Testis (tissue), 3 donors: ENCODE results near the gene SDHC. TPM values are rescaled to one million over a fixed set of nuclear protein-coding genes. Genes with fewer than 3 reads are reported as not detected.
A peak's percentile ranks its signal among the peaks of the same experiment; 100 is the strongest.

Experiments
- DNase-seq: peaks from one replicate; pipeline ENCODE4 v3.0.0-alpha.2; 2019
- H3K27ac ChIP-seq, 2 donors: fragments of 200-600 bp; sonication (generic); one replicate each; pipeline ENCODE4 v1.5.1; 2019
- H3K27me3 ChIP-seq: fragments of 200-600 bp; sonication (generic); one replicate; pipeline ENCODE4 v1.5.1; 2019
- H3K36me3 ChIP-seq: fragments of 200-600 bp; sonication (generic); one replicate; pipeline ENCODE4 v1.5.1; 2017; ENCODE audit warnings: low read depth; ENCODE audit errors: missing control alignments
- H3K4me1 ChIP-seq: fragments of 200-600 bp; sonication (generic); one replicate; pipeline ENCODE4 v1.5.1; 2019
- H3K4me3 ChIP-seq, 2 donors: fragments of 200-600 bp; sonication (generic); one replicate each; pipeline ENCODE4 v1.5.1; 2017 to 2019
- H3K9me3 ChIP-seq: fragments of 200-600 bp; sonication (generic); one replicate; pipeline ENCODE4 v1.5.1; 2017
- POLR2A ChIP-seq: fragments of 450-650 bp; IDR thresholded peaks from one replicate; pipeline ENCODE4 v1.6.1; 2017; ENCODE audit warnings: antibody characterized with exemption, mild to moderate bottlenecking, moderate library complexity
- WGBS, 2 donors: methylation state at CpG; one replicate each; pipeline ENCODE4 v1.1.5; 2018; 5-methylcytosine and 5-hydroxymethylcytosine counted together
- intact Hi-C: fragments of 100-400 bp; cut with DNase I; formaldehyde crosslinking; loops from one replicate; pipeline ENCODE4 v1.15.1; 2023; ENCODE audit warnings: low total_unique reads
- polyA plus RNA-seq: library from polyadenylated mRNA; stranded (reverse); fragments of 350-450 nt; fragmentation: Illumina TruSeq; extraction: RNeasy Lipid Tissue Mini Kit (QIAGEN cat#74804); gene quantifications from one replicate; pipeline ENCODE4 v1.2.3, GENCODE V29; 2014; ENCODE audit warnings: low read depth, low replicate concordance; ENCODE audit not compliant: insufficient read depth
- total RNA-seq, 2 donors: library from RNA; depleted of rRNA; stranded (reverse); fragments of >200 nt; gene quantifications; one replicate each; pipeline ENCODE4 v1.2.3, GENCODE V29; 2016
- TF ChIP-seq, protein P1 (sequence below), 3 experiments: fragments of 450-650 bp in 2 of 3; fragments of 200-600 bp in 1 of 3; sonication (generic) in 1 of 3; IDR thresholded peaks; one replicate each; pipeline ENCODE4 v1.5.1; 2016 to 2019; ENCODE audit warnings: antibody characterized with exemption in 3 of 3, mild to moderate bottlenecking in 2 of 3, moderate library complexity in 1 of 3

Gene SDHC
- total and polyA plus RNA-seq, 3 donors from 2014 or later, result 55.3 to 188 (median 84.2) TPM

DNA sequence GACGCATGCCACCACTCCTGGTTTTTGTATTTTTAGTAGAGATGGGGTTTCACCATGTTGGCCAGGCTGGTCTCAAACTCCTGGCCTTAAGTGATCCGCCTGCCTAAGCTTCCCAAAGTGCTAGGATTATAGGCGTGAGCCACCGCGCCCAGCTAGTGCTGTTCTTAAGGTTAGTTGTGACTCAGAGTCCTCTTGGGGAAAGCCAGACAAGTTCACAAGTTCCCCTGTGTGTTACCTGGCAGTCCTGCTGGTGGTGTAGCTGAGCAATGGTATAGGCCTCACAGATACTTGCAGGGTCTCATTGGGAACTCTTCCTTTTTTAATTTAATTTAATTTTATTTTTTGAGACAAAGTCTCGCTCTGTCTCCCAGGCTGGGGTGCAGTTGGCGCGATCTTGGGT is 42.9 kb downstream of the SDHC start:
- intact Hi-C loops, result no loop called here
- Histone ChIP-seq H3K4me3 (no peak overlapping the region), H3K4me1 (no peaks in the 10 kb centered on the region), H3K27ac (no peak overlapping the region), H3K36me3 (no peaks in the 10 kb centered on the region), H3K9me3 (no peaks in the 10 kb centered on the region), H3K27me3 (no peaks in the 10 kb centered on the region)
- DNase-seq, result no peak
- WGBS, 2 donors, result 81 to 96% methylated on average over 8 of the region's 8 CpGs
- TF ChIP-seq, protein P1, sequence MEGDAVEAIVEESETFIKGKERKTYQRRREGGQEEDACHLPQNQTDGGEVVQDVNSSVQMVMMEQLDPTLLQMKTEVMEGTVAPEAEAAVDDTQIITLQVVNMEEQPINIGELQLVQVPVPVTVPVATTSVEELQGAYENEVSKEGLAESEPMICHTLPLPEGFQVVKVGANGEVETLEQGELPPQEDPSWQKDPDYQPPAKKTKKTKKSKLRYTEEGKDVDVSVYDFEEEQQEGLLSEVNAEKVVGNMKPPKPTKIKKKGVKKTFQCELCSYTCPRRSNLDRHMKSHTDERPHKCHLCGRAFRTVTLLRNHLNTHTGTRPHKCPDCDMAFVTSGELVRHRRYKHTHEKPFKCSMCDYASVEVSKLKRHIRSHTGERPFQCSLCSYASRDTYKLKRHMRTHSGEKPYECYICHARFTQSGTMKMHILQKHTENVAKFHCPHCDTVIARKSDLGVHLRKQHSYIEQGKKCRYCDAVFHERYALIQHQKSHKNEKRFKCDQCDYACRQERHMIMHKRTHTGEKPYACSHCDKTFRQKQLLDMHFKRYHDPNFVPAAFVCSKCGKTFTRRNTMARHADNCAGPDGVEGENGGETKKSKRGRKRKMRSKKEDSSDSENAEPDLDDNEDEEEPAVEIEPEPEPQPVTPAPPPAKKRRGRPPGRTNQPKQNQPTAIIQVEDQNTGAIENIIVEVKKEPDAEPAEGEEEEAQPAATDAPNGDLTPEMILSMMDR (IDR thresholded peaks at IDR 0.05), result no peak
- TF ChIP-seq POLR2A, result no peak

DNA sequence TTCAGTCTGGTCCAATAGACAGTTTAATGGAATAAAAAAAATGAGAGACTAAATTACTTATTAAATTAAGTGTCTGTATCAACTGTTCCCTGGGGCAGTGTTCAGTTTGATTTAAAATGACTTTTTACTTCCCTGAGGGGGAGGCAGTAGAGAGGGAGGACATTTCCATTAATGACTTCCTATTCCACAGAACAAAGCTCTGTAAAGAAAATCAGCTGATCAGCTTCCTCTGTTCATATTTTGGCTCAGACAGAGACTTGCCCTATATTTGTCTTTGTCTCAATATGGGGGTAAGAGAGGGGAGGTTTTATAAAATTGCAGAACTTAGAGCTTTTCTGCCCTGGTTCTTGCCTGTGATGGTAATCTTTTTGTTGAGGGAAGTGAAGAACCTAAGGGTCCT is 45.1 kb downstream of the SDHC start:
- H3K4me1 ChIP-seq, result no peaks in the 10 kb centered on the region
- no peak for DNase-seq
- TF ChIP-seq, protein P1 (IDR thresholded peaks at IDR 0.05), result no peak
- no peak for TF ChIP-seq POLR2A
- no peaks in the 10 kb centered on the region for H3K36me3 ChIP-seq
- intact Hi-C loops, result no loop called here
- no peaks in the 10 kb centered on the region for H3K9me3 ChIP-seq
- no peaks in the 10 kb centered on the region for H3K27me3 ChIP-seq
- H3K27ac ChIP-seq, result no peak overlapping the region
- H3K4me3 ChIP-seq, result no peak overlapping the region

DNA sequence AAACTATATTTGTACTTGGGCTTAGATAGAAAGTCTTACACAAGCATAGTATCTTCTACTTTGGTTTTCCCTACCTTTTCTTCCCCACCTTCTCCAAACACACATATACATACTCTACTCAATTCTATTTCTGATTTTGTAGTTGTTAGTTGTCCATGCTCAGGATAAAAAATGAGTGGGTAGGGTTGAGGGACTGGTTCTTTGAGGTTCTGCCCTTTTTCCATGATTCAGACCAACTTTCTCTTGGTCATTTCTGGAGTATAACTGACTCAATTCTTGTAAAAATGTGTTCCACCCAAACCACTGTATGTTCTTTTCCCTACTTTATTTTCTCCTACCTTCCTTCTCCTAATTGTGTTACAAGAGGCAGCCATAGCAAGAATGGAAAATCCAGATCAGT is 50.2 kb downstream of the SDHC start:
- H3K4me1 ChIP-seq, result no peaks in the 10 kb centered on the region
- H3K27me3 ChIP-seq, result no peaks in the 10 kb centered on the region
- no peak for DNase-seq
- H3K9me3 ChIP-seq, result no peaks in the 10 kb centered on the region
- H3K36me3 ChIP-seq, result no peaks in the 10 kb centered on the region
- TF ChIP-seq, protein P1 (IDR thresholded peaks at IDR 0.05), result no peak
- TF ChIP-seq POLR2A, result no peak
- no peak overlapping the region for H3K27ac ChIP-seq
- intact Hi-C loops, result no loop called here
- H3K4me3 ChIP-seq, result no peak overlapping the region

DNA sequence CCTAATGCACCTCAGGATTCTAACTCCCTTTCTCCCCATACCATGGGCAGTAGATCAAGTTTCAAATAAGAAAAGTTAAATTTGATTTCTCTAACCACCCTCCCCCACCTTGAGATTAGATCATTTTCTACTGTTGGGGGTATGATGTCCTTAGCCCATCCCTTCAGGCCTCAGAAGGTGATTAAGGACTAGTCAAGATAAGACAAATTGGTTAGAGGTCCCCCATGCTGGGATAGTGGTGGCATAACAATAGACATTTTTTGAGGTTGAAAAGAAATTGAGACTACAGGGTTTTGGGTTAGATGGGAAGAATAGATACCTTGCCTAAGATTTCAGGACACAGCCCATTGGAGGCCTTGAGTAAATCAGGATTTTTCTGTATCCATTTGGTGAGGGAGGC is 51.0 kb downstream of the SDHC start:
- Histone ChIP-seq H3K4me3 (no peak overlapping the region), H3K4me1 (no peaks in the 10 kb centered on the region), H3K27me3 (no peaks in the 10 kb centered on the region), H3K27ac (no peak overlapping the region), H3K36me3 (no peaks in the 10 kb centered on the region), H3K9me3 (no peaks in the 10 kb centered on the region)
- intact Hi-C loops, result no loop called here
- DNase-seq, result no peak
- TF ChIP-seq POLR2A, result no peak

DNA sequence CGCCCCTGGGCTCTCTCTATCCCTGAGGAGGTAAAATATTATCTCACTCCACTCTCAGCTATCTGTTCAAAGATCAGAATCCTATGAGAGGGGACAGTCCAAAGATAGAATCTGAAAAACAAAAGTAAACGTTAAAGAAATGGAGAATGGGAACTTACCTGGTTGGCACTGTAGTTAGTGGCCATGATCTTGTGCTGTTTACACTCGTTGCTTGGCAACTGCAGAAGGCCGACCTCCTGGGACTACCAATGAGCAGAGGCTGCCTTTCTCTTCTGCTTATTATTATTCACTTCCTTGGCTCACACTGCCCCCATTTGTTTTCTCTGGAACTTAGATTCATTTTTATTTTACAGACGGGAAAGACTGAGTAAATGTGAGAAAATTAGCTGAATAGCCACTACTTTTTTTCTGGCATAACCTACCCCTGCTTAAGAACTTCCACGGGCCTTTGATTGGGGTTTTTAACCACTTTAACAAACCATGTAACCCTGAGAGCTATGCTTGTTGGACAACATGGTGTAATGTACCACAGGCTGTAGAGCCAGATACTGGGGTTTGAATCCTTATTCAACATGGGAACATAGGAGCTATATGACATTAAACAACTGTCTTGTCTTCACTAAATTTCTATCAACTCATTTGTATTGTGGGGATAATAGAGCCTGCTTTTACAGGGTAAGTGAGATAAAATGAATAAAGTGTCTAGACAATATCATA is 53.7 kb downstream of the SDHC start, which contains the start of gene CFAP126:
Gene CFAP126 (minus strand): TSS at position 193 of the 717 bp plus-strand sequence. CDS start 8 bp downstream, at position 185.
- no peaks in the 10 kb centered on the region for H3K27me3 ChIP-seq
- no peaks in the 10 kb centered on the region for H3K4me1 ChIP-seq
- TF ChIP-seq, protein P1 (IDR thresholded peaks at IDR 0.05), result no peak
- TF ChIP-seq POLR2A, result no peak
- no peak within 1 kb of the TSS for H3K27ac ChIP-seq
- intact Hi-C loops, result no loop called here
- H3K36me3 ChIP-seq, result no peaks in the 10 kb centered on the region
- peak; percentile 78 for DNase-seq
- no peaks in the 10 kb centered on the region for H3K9me3 ChIP-seq
- WGBS, 2 donors, result 28 to 35% methylated on average over 6 of the region's 6 CpGs
- no peak within 1 kb of the TSS for H3K4me3 ChIP-seq
